Measurements from ENCODE around the gene TMEM132D. TPM values are rescaled to one million over a fixed set of nuclear protein-coding genes. Genes with fewer than 3 reads are reported as not detected.

Gene TMEM132D
- total RNA-seq, 2 donors from 2014 or later = 4.4 to 14.2 TPM

GRCh38 chr12:129570796-129571400 lies 332.9 kb downstream of the TMEM132D start:
- Histone ChIP-seq H3K27me3 (ENCODE audit: control insufficient read depth, insufficient read depth, low read length, poor library complexity, severe bottlenecking) (no peaks in the 10 kb centered on the region), H3K4me1 (ENCODE audit: control insufficient read depth, insufficient read depth, low read length) (no peaks in the 10 kb centered on the region), H3K36me3 (ENCODE audit: control insufficient read depth, insufficient read depth, low read length) (no peaks in the 10 kb centered on the region), H3K4me3 (ENCODE audit: low read length) (no peak overlapping the region), H3K9me3 (ENCODE audit: control insufficient read depth, low read length) (peaks cover 5% of the 10 kb centered on the region), H3K27ac (ENCODE audit: low read depth, low read length) (no peak overlapping the region), H3K9ac (ENCODE audit: extremely low read depth, low read length, poor library complexity, severe bottlenecking) (no peak overlapping the region)
- TF ChIP-seq CTCF (conservative IDR thresholded peaks at IDR 0.05) = no peak
- Mint-ChIP-seq H3K4me1 (peaks cover 5% of the 10 kb centered on the region), H3K27me3 (ENCODE audit: insufficient read depth) (no peaks in the 10 kb centered on the region), H3K4me3 (no peak overlapping the region), H3K9me3 (peaks cover 11% of the 10 kb centered on the region), H3K27ac (no peak overlapping the region), H3K36me3 (ENCODE audit: low read depth) (no peaks in the 10 kb centered on the region)
- no peak for DNase-seq
- 88 to 91% methylated on average over 9 to 12 of the region's 12 CpGs for WGBS, 2 experiments (ENCODE audit: insufficient coverage in 1 of 2, insufficient read length in 1 of 2)

GRCh38 chr12:129566800-129567199 lies 337.0 kb downstream of the TMEM132D start:
- no peak overlapping the region for H3K4me3 ChIP-seq (ENCODE audit: low read length)
- no peak overlapping the region for H3K9ac ChIP-seq (ENCODE audit: extremely low read depth, low read length, poor library complexity, severe bottlenecking)
- Mint-ChIP-seq H3K36me3 (ENCODE audit: low read depth) (no peaks in the 10 kb centered on the region), H3K4me1 (peaks cover 1% of the 10 kb centered on the region), H3K9me3 (peaks cover 22% of the 10 kb centered on the region), H3K27me3 (ENCODE audit: insufficient read depth) (no peaks in the 10 kb centered on the region), H3K4me3 (no peak overlapping the region), H3K27ac (no peak overlapping the region)
- no peak overlapping the region for H3K27ac ChIP-seq (ENCODE audit: low read depth, low read length)
- no peaks in the 10 kb centered on the region for H3K4me1 ChIP-seq (ENCODE audit: control insufficient read depth, insufficient read depth, low read length)
- H3K9me3 ChIP-seq (ENCODE audit: control insufficient read depth, low read length) = peaks cover 10% of the 10 kb centered on the region
- H3K36me3 ChIP-seq (ENCODE audit: control insufficient read depth, insufficient read depth, low read length) = no peaks in the 10 kb centered on the region
- 93 to 96% methylated on average over 5 of the region's 5 CpGs for WGBS, 2 experiments (ENCODE audit: insufficient coverage in 1 of 2, insufficient read length in 1 of 2)
- TF ChIP-seq CTCF (conservative IDR thresholded peaks at IDR 0.05) = no peak
- H3K27me3 ChIP-seq (ENCODE audit: control insufficient read depth, insufficient read depth, low read length, poor library complexity, severe bottlenecking) = no peaks in the 10 kb centered on the region
- no peak for DNase-seq

GRCh38 chr12:129564768-129565167 lies 339.1 kb downstream of the TMEM132D start:
- Mint-ChIP-seq H3K27ac (no peak overlapping the region), H3K36me3 (ENCODE audit: low read depth) (no peaks in the 10 kb centered on the region), H3K4me1 (no peaks in the 10 kb centered on the region), H3K4me3 (no peak overlapping the region), H3K9me3 (peaks cover 22% of the 10 kb centered on the region), H3K27me3 (ENCODE audit: insufficient read depth) (no peaks in the 10 kb centered on the region)
- TF ChIP-seq CTCF (conservative IDR thresholded peaks at IDR 0.05) = no peak
- no peaks in the 10 kb centered on the region for H3K4me1 ChIP-seq (ENCODE audit: control insufficient read depth, insufficient read depth, low read length)
- H3K27ac ChIP-seq (ENCODE audit: low read depth, low read length) = no peak overlapping the region
- H3K9me3 ChIP-seq (ENCODE audit: control insufficient read depth, low read length) = peaks cover 10% of the 10 kb centered on the region
- H3K9ac ChIP-seq (ENCODE audit: extremely low read depth, low read length, poor library complexity, severe bottlenecking) = no peak overlapping the region
- H3K4me3 ChIP-seq (ENCODE audit: low read length) = no peak overlapping the region
- no peak for DNase-seq
- 90 to 93% methylated on average over 2 of the region's 2 CpGs for WGBS, 2 experiments (ENCODE audit: insufficient coverage in 1 of 2, insufficient read length in 1 of 2)
- no peaks in the 10 kb centered on the region for H3K27me3 ChIP-seq (ENCODE audit: control insufficient read depth, insufficient read depth, low read length, poor library complexity, severe bottlenecking)
- no peaks in the 10 kb centered on the region for H3K36me3 ChIP-seq (ENCODE audit: control insufficient read depth, insufficient read depth, low read length)
